ENCODE data around the gene IGSF21. TPM values are rescaled to one million over a fixed set of nuclear protein-coding genes. Genes with fewer than 3 reads are reported as not detected.

Gene IGSF21
- total and polyA plus RNA-seq, 10 of the 15 experiments (the other 5 are each of a cell fraction or from before 2014, with no cell fraction given), result 0.03 to 0.49 TPM; not detected in 8

DNA sequence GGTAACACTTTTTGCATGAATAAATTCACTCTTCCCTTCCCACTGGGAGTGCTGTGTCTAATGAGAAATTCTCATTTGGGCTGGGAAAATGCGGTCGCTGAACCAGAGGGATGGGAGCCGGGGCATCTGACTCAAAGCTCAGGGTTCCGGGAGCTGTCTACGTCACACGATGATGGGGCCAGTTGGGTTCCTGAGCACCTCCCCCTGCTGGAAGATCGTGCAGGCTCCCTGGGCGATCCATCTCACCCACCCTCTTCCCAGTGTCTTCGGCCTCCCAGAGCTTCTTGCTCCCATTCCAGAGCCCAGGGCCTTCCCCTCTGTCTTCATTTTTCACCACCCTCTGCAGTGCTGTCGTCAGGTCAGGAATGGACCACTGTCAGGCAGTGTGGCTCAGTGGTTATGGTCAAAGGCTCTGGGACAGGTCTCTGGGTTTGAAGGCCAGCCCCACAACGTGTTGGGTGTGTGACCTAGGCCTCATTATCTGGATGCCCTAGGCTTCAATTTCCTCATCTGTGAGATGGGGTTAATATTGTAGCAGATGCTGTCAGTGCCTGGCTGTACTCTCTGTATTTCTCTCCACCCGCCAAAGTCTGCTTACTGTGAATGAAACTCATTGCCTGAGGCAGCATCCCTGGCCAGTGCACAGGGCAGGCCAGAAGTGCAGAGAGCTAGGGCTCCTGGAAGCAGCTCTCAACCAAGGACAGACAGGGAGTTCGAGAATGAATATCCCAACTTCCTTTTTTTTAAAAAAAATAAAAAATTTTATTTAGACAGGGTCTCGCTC, 31.8 kb downstream of the IGSF21 start:
- 24% methylated on average over 14 of the region's 14 CpGs for WGBS (ENCODE audit: insufficient coverage, insufficient replicate concordance, low lambda C conversion rate, missing lambda C conversion rate)
- in situ Hi-C loops (cut with MboI), result no loop called here
- no peaks in the 10 kb centered on the region for H4K20me1 ChIP-seq (ENCODE audit: control insufficient read depth, insufficient read depth)
- H3K9me3 ChIP-seq (replicated peaks; ENCODE audit: control insufficient read depth, insufficient read depth, low read length), result no peaks in the 10 kb centered on the region
- DNase-seq (ENCODE audit: low read depth, low spot score) (no peak), ATAC-seq (no peak), FAIRE-seq (no peak)
- H3K36me3 ChIP-seq (ENCODE audit: control insufficient read depth in 2 of 2, insufficient read depth in 2 of 2, low read length in 1 of 2), result no peaks in the 10 kb centered on the region
- intact Hi-C loops (cut with micrococcal nuclease; ENCODE audit: unreplicated experiment), result no loop called here
- H3K4me1 ChIP-seq (ENCODE audit: control insufficient read depth, insufficient read depth, low read length), result no peaks in the 10 kb centered on the region
- no peak overlapping the region for H3K9ac ChIP-seq (ENCODE audit: control insufficient read depth, insufficient read depth, low read length)
- H3K27ac ChIP-seq (ENCODE audit: control insufficient read depth, insufficient read depth), result no peak overlapping the region
- H3K27me3 ChIP-seq (replicated peaks in 1 of 2; ENCODE audit: control insufficient read depth in 2 of 2, insufficient read depth in 2 of 2, low read length in 1 of 2), result no peaks in the 10 kb centered on the region; a peak in 1 of 4 replicates
- RAD21 ChIA-PET (ENCODE audit: unreplicated experiment), result no interaction called here
- H2AFZ ChIP-seq (ENCODE audit: control insufficient read depth, low read depth, low read length), result no peak overlapping the region
- H3K79me2 ChIP-seq (ENCODE audit: control insufficient read depth, insufficient read depth, low read length), result no peaks in the 10 kb centered on the region
- H3K4me2 ChIP-seq (ENCODE audit: control insufficient read depth, insufficient read depth), result no peak overlapping the region
- no peak overlapping the region for H3K4me3 ChIP-seq
- CTCF ChIA-PET, result no interaction called here
- POLR2A ChIA-PET, result no interaction called here
- BruUV-seq (replicated peaks), result no TSS peak
- SMC1A ChIA-PET (ENCODE audit: uncharacterized antibody, unreplicated experiment), result no interaction called here
- TF ChIP-seq NR2F1 (conservative IDR thresholded peaks at IDR 0.05) (no peak), EED (IDR thresholded peaks at IDR 0.05; ENCODE audit: low read depth) (no peak), BCL11A (IDR thresholded peaks at IDR 0.05; ENCODE audit: low read depth, low read length) (no peak), BACH1 (IDR thresholded peaks at IDR 0.05; ENCODE audit: borderline replicate concordance) (no peak), NBN (IDR thresholded peaks at IDR 0.05) (no peak), ZNF274 (IDR thresholded peaks at IDR 0.05; ENCODE audit: insufficient read depth, insufficient read length) (no peak), KAT2A (conservative IDR thresholded peaks at IDR 0.05; ENCODE audit: control insufficient read depth, low read depth, low read length) (no peak), MXI1 (IDR thresholded peaks at IDR 0.05; ENCODE audit: low read depth, low read length) (no peak), HDAC6 (IDR thresholded peaks at IDR 0.05; ENCODE audit: unreplicated experiment) (no peak), NFYA (IDR thresholded peaks at IDR 0.05; ENCODE audit: borderline replicate concordance, low read depth, low read length) (no peak), RFX5 (IDR thresholded peaks at IDR 0.05; ENCODE audit: low read depth, low read length) (no peak)
- TF ChIP-seq, protein P1, sequence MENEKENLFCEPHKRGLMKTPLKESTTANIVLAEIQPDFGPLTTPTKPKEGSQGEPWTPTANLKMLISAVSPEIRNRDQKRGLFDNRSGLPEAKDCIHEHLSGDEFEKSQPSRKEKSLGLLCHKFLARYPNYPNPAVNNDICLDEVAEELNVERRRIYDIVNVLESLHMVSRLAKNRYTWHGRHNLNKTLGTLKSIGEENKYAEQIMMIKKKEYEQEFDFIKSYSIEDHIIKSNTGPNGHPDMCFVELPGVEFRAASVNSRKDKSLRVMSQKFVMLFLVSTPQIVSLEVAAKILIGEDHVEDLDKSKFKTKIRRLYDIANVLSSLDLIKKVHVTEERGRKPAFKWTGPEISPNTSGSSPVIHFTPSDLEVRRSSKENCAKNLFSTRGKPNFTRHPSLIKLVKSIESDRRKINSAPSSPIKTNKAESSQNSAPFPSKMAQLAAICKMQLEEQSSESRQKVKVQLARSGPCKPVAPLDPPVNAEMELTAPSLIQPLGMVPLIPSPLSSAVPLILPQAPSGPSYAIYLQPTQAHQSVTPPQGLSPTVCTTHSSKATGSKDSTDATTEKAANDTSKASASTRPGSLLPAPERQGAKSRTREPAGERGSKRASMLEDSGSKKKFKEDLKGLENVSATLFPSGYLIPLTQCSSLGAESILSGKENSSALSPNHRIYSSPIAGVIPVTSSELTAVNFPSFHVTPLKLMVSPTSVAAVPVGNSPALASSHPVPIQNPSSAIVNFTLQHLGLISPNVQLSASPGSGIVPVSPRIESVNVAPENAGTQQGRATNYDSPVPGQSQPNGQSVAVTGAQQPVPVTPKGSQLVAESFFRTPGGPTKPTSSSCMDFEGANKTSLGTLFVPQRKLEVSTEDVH (IDR thresholded peaks at IDR 0.05; ENCODE audit: low read depth, partially characterized antibody), result no peak
- TF ChIP-seq, protein P2, sequence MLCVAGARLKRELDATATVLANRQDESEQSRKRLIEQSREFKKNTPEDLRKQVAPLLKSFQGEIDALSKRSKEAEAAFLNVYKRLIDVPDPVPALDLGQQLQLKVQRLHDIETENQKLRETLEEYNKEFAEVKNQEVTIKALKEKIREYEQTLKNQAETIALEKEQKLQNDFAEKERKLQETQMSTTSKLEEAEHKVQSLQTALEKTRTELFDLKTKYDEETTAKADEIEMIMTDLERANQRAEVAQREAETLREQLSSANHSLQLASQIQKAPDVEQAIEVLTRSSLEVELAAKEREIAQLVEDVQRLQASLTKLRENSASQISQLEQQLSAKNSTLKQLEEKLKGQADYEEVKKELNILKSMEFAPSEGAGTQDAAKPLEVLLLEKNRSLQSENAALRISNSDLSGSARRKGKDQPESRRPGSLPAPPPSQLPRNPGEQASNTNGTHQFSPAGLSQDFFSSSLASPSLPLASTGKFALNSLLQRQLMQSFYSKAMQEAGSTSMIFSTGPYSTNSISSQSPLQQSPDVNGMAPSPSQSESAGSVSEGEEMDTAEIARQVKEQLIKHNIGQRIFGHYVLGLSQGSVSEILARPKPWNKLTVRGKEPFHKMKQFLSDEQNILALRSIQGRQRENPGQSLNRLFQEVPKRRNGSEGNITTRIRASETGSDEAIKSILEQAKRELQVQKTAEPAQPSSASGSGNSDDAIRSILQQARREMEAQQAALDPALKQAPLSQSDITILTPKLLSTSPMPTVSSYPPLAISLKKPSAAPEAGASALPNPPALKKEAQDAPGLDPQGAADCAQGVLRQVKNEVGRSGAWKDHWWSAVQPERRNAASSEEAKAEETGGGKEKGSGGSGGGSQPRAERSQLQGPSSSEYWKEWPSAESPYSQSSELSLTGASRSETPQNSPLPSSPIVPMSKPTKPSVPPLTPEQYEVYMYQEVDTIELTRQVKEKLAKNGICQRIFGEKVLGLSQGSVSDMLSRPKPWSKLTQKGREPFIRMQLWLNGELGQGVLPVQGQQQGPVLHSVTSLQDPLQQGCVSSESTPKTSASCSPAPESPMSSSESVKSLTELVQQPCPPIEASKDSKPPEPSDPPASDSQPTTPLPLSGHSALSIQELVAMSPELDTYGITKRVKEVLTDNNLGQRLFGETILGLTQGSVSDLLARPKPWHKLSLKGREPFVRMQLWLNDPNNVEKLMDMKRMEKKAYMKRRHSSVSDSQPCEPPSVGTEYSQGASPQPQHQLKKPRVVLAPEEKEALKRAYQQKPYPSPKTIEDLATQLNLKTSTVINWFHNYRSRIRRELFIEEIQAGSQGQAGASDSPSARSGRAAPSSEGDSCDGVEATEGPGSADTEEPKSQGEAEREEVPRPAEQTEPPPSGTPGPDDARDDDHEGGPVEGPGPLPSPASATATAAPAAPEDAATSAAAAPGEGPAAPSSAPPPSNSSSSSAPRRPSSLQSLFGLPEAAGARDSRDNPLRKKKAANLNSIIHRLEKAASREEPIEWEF (IDR thresholded peaks at IDR 0.05; ENCODE audit: insufficient replicate concordance, low read depth, low read length), result no peak
- TF ChIP-seq, protein P3, sequence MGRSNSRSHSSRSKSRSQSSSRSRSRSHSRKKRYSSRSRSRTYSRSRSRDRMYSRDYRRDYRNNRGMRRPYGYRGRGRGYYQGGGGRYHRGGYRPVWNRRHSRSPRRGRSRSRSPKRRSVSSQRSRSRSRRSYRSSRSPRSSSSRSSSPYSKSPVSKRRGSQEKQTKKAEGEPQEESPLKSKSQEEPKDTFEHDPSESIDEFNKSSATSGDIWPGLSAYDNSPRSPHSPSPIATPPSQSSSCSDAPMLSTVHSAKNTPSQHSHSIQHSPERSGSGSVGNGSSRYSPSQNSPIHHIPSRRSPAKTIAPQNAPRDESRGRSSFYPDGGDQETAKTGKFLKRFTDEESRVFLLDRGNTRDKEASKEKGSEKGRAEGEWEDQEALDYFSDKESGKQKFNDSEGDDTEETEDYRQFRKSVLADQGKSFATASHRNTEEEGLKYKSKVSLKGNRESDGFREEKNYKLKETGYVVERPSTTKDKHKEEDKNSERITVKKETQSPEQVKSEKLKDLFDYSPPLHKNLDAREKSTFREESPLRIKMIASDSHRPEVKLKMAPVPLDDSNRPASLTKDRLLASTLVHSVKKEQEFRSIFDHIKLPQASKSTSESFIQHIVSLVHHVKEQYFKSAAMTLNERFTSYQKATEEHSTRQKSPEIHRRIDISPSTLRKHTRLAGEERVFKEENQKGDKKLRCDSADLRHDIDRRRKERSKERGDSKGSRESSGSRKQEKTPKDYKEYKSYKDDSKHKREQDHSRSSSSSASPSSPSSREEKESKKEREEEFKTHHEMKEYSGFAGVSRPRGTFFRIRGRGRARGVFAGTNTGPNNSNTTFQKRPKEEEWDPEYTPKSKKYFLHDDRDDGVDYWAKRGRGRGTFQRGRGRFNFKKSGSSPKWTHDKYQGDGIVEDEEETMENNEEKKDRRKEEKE (IDR thresholded peaks at IDR 0.05), result no peak

All from GM12878 (cell line).